CD14-positive monocyte (primary cell): ENCODE data around the gene TAAR1. TPM values are rescaled to one million over a fixed set of nuclear protein-coding genes. Genes with fewer than 3 reads are reported as not detected.
A peak's percentile ranks its signal among the peaks of the same experiment; 100 is the strongest.
"Not testable (repeated sequence)": the region's sequence is repeated elsewhere in the genome, so short reads cannot be mapped to it uniquely, and the experiment has no call there.

Experiments used
- DNase-seq, 3 donors: peaks; one replicate each; pipeline ENCODE4 v3.0.0-alpha.2; 2011 to 2022
- H2AFZ ChIP-seq: 2 replicates; pipeline ENCODE4 v1.6.0; 2012; ENCODE audit warnings: mild to moderate bottlenecking, low read depth, low read length, inconsistent platforms; ENCODE audit not compliant: insufficient read depth, poor library complexity, severe bottlenecking
- H3K27ac ChIP-seq, 2 donors: 1 replicate in 1 of 2; 2 replicates in 1 of 2; pipeline ENCODE4 v1.5.1; 2012 to 2013; ENCODE audit warnings: low read length in 2 of 2, control low read depth in 1 of 2, inconsistent platforms in 1 of 2, low read depth in 1 of 2, mild to moderate bottlenecking in 1 of 2
- H3K27me3 ChIP-seq, 2 donors: one replicate each; pipeline versions ENCODE4 v1.6.0 to v1.6.1; 2011 to 2013; ENCODE audit warnings: low read length in 2 of 2; ENCODE audit not compliant: control insufficient read depth in 2 of 2, insufficient read depth in 2 of 2
- H3K36me3 ChIP-seq, 2 donors: replicated peaks in 1 of 2; 1 replicate in 1 of 2; 2 replicates in 1 of 2; pipeline versions ENCODE4 v1.5.1 to v1.6.1; 2012 to 2013; ENCODE audit warnings: low read length in 2 of 2, control low read depth in 1 of 2, inconsistent platforms in 1 of 2, mild to moderate bottlenecking in 1 of 2; ENCODE audit not compliant: insufficient read depth in 2 of 2, control insufficient read depth in 1 of 2
- H3K4me1 ChIP-seq, 2 donors: 1 replicate in 1 of 2; 2 replicates in 1 of 2; pipeline versions ENCODE4 v1.5.1 to v1.6.1; 2012 to 2013; ENCODE audit warnings: low read length in 2 of 2, control low read depth in 1 of 2, inconsistent platforms in 1 of 2, mild to moderate bottlenecking in 1 of 2, moderate library complexity in 1 of 2; ENCODE audit not compliant: insufficient read depth in 2 of 2, control insufficient read depth in 1 of 2
- H3K4me2 ChIP-seq: replicated peaks from 2 replicates; pipeline ENCODE3; 2012; ENCODE audit warnings: low read length, moderate library complexity, mild to moderate bottlenecking; ENCODE audit not compliant: poor library complexity, severe bottlenecking; ENCODE audit errors: extremely low read depth
- H3K4me3 ChIP-seq, 3 experiments: fragments of 200-600 bp in 1 of 3; sonication (generic) in 1 of 3; replicated peaks in 1 of 3; 1 replicate in 2 of 3; 2 replicates in 1 of 3; pipeline ENCODE4 v1.5.1; 2011 to 2013; ENCODE audit warnings: low read length in 3 of 3, mild to moderate bottlenecking in 3 of 3, control low read depth in 2 of 3, low read depth in 2 of 3, inconsistent platforms in 1 of 3, moderate library complexity in 1 of 3
- H3K79me2 ChIP-seq: 2 replicates; pipeline ENCODE4 v1.6.0; 2012; ENCODE audit warnings: mild to moderate bottlenecking, control low read depth, inconsistent platforms, low read length, moderate library complexity; ENCODE audit not compliant: insufficient read depth
- H3K9ac ChIP-seq: 2 replicates; pipeline ENCODE4 v1.6.0; 2017; ENCODE audit warnings: low read length, mild to moderate bottlenecking; ENCODE audit not compliant: insufficient read depth, poor library complexity, severe bottlenecking
- H3K9me3 ChIP-seq, 2 donors: replicated peaks in 1 of 2; 1 replicate in 1 of 2; 2 replicates in 1 of 2; pipeline versions ENCODE4 v1.5.1 to v1.6.1; 2012 to 2013; ENCODE audit warnings: low read length in 2 of 2, control low read depth in 1 of 2; ENCODE audit not compliant: control insufficient read depth in 1 of 2, insufficient read depth in 1 of 2
- H4K20me1 ChIP-seq: 2 replicates; pipeline ENCODE4 v1.6.0; 2012; ENCODE audit warnings: mild to moderate bottlenecking, low read length, control low read depth, moderate library complexity; ENCODE audit not compliant: insufficient read depth
- H3K27ac Mint-ChIP-seq, 7 donors: one replicate each; pipeline ENCODE4 v1.8.0; 2020; ENCODE audit warnings: mild to moderate bottlenecking in 7 of 7, mixed read lengths in 7 of 7, moderate library complexity in 6 of 7, inconsistent platforms in 2 of 7
- H3K27me3 Mint-ChIP-seq, 3 donors: one replicate each; pipeline ENCODE4 v1.8.0; 2021 to 2022; ENCODE audit warnings: low read depth in 3 of 3, mild to moderate bottlenecking in 3 of 3, mixed read lengths in 3 of 3, moderate library complexity in 3 of 3, inconsistent platforms in 1 of 3
- H3K36me3 Mint-ChIP-seq, 2 donors: one replicate each; pipeline ENCODE4 v1.8.0; 2020; ENCODE audit warnings: mixed read lengths in 2 of 2, inconsistent platforms in 1 of 2, mild to moderate bottlenecking in 1 of 2
- H3K4me1 Mint-ChIP-seq: one replicate; pipeline ENCODE4 v1.8.0; 2020; ENCODE audit warnings: mild to moderate bottlenecking, mixed read lengths
- H3K4me3 Mint-ChIP-seq, 2 donors: one replicate each; pipeline ENCODE4 v1.8.0; 2020; ENCODE audit warnings: mild to moderate bottlenecking in 2 of 2, mixed read lengths in 2 of 2, moderate library complexity in 1 of 2
- H3K9me3 Mint-ChIP-seq, 7 donors: one replicate each; pipeline ENCODE4 v1.8.0; 2020 to 2022; ENCODE audit warnings: mixed read lengths in 7 of 7, mild to moderate bottlenecking in 6 of 7, moderate library complexity in 6 of 7, inconsistent platforms in 2 of 7
- WGBS: methylation state at CpG from one replicate; pipeline ENCODE4 v1.1.5; 2013; ENCODE audit warnings: missing lambda C conversion rate; ENCODE audit not compliant: insufficient coverage; 5-methylcytosine and 5-hydroxymethylcytosine counted together
- intact Hi-C, 2 donors: fragments of 100-400 bp; cut with micrococcal nuclease; formaldehyde crosslinking; loops; one replicate each; pipeline versions ENCODE4 v1.15.0 to v1.15.1; 2023
- polyA plus RNA-seq, 3 donors: library from polyadenylated mRNA; depleted of rRNA in 1 of 3; unstranded in 2 of 3; stranded (reverse) in 1 of 3; fragments of 300-500 nt in 2 of 3; fragments of >200 nt in 1 of 3; fragmentation: Illumina TruSeq in 2 of 3; gene quantifications; 1 replicate in 2 of 3; 2 replicates in 1 of 3; pipeline ENCODE4 v1.2.3, GENCODE V29; 2012 to 2021
- TF ChIP-seq, protein P1 (sequence below): fragments of 200-600 bp; IDR thresholded peaks from one replicate; pipeline ENCODE4 v1.8.0; 2022; ENCODE audit warnings: antibody characterized with exemption, mild to moderate bottlenecking

Gene TAAR1
- polyA plus RNA-seq, 3 donors = not detected

DNA sequence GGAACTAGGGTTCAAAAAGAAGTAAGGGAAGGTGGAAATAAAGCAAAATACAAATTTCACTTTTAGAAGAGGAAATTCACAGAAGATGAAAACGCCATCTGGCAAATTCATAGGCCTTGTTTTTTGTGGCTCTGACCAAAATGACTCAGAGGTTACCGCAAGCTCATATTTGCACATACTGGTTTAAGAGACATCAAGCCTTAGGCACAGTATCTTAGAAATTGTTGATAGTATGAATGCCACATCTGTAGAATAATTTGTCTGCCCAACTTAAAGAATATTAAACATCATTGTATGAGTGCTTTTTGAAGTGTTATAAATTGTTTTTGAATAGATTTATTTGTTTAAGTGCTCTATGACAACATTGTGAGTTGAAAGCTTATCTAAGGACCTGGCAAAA, 10.6 kb downstream of the TAAR1 start:
- Histone ChIP-seq H3K9me3 (peaks cover 0 to 11% of the 10 kb centered on the region in 2 donors), H3K79me2 (no peaks in the 10 kb centered on the region), H4K20me1 (no peaks in the 10 kb centered on the region), H3K4me1 (peaks cover 8 to 31% of the 10 kb centered on the region in 2 donors), H3K4me3 (no peak overlapping the region), H3K4me2 (no peak overlapping the region), H3K27ac (no peak overlapping the region), H2AFZ (no peak overlapping the region), H3K36me3 (no peaks in the 10 kb centered on the region), H3K9ac (no peak overlapping the region), H3K27me3 (no peaks in the 10 kb centered on the region)
- TF ChIP-seq, protein P1, sequence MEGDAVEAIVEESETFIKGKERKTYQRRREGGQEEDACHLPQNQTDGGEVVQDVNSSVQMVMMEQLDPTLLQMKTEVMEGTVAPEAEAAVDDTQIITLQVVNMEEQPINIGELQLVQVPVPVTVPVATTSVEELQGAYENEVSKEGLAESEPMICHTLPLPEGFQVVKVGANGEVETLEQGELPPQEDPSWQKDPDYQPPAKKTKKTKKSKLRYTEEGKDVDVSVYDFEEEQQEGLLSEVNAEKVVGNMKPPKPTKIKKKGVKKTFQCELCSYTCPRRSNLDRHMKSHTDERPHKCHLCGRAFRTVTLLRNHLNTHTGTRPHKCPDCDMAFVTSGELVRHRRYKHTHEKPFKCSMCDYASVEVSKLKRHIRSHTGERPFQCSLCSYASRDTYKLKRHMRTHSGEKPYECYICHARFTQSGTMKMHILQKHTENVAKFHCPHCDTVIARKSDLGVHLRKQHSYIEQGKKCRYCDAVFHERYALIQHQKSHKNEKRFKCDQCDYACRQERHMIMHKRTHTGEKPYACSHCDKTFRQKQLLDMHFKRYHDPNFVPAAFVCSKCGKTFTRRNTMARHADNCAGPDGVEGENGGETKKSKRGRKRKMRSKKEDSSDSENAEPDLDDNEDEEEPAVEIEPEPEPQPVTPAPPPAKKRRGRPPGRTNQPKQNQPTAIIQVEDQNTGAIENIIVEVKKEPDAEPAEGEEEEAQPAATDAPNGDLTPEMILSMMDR = no peak
- no peaks in the 10 kb centered on the region for H3K36me3 Mint-ChIP-seq
- no CpG with 5 or more reads among the region's 2 CpGs for WGBS
- intact Hi-C loops = no loop called here
- no peak overlapping the region for H3K27ac Mint-ChIP-seq
- DNase-seq = peak in 2 of 3 donors; percentile 14 to 34
- H3K4me1 Mint-ChIP-seq = peaks cover 2% of the 10 kb centered on the region
- no peak overlapping the region for H3K4me3 Mint-ChIP-seq
- H3K27me3 Mint-ChIP-seq = peaks cover 0 to 4% (median 1%) of the 10 kb centered on the region in 3 donors
- peaks cover 0 to 1% (median 0%) of the 10 kb centered on the region in 7 donors for H3K9me3 Mint-ChIP-seq

DNA sequence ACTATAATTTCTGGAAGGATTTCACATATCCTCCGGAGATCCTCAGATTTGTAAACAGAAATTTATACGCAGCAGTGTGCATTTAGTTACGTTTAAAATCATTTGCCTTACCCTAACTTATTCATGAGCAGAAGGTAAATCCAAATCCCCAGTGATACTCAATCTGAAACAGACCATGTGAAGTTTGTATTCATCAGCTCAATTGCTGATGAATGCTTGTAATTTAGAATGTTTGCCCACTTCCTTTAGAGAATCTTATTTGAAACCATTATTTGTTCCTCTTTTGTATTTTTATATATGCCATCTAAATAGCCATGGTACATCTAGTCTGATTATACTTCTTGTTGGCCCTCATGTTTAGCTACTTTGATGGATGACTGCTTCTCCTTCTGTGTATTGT, 15.4 kb downstream of the TAAR1 start:
- Histone ChIP-seq H3K9ac (no peak overlapping the region), H4K20me1 (no peaks in the 10 kb centered on the region), H3K36me3 (no peaks in the 10 kb centered on the region), H3K27me3 (no peaks in the 10 kb centered on the region), H3K27ac (no peak overlapping the region), H3K4me3 (no peak overlapping the region), H3K4me2 (no peak overlapping the region), H3K9me3 (no peaks in the 10 kb centered on the region), H3K79me2 (no peaks in the 10 kb centered on the region), H2AFZ (no peak overlapping the region), H3K4me1 (peaks cover 0 to 7% of the 10 kb centered on the region in 2 donors)
- TF ChIP-seq, protein P1 = no peak
- Mint-ChIP-seq H3K4me3 (no peak overlapping the region), H3K36me3 (no peaks in the 10 kb centered on the region), H3K4me1 (peaks cover 2% of the 10 kb centered on the region), H3K27me3 (peaks cover 0 to 2% (median 2%) of the 10 kb centered on the region in 3 donors), H3K9me3 (peaks cover 0 to 2% (median 0%) of the 10 kb centered on the region in 7 donors), H3K27ac (no peak overlapping the region)
- WGBS = 100% methylated on average over 1 of the region's 3 CpGs
- no peak for DNase-seq
- intact Hi-C loops = no loop called here

DNA sequence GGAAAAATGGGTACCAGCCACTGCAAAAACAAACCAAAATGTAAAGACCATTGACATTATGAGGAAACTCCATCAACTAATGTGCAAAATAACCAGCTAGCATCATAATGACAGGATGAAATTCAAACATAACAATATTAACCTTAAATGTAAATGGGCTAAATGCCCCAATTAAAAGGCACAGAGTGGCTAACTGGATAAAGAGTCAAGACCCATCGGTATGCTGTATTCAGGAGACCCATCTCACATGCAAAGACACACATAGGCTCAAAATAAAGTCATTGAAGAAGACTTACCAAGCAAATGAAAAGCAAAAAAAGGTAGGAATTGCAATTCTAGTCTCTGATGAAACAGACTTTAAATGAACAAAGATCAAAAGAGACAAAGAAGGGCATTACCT, 21.8 kb downstream of the TAAR1 start:
- H3K79me2 ChIP-seq, H3K27ac ChIP-seq, H4K20me1 ChIP-seq, H3K4me2 ChIP-seq, H3K36me3 Mint-ChIP-seq, H3K9me3 ChIP-seq, H3K9ac ChIP-seq, DNase-seq, H3K4me1 Mint-ChIP-seq, H3K4me1 ChIP-seq, H3K4me3 ChIP-seq, intact Hi-C loops, H3K27me3 ChIP-seq, H3K27me3 Mint-ChIP-seq, H2AFZ ChIP-seq, H3K36me3 ChIP-seq, H3K27ac Mint-ChIP-seq, H3K4me3 Mint-ChIP-seq: not testable (repeated sequence)
- peaks cover 4 to 13% (median 6%) of the 10 kb centered on the region in 7 donors for H3K9me3 Mint-ChIP-seq
- no CpG with 5 or more reads among the region's 1 CpG for WGBS
